Testis (tissue), 2 donors: ENCODE data around the gene ZNF784.

Experiments
- POLR2A ChIP-seq: fragments of 450-650 bp; IDR thresholded peaks from one replicate; pipeline ENCODE4 v1.6.1; 2017; ENCODE audit warnings: antibody characterized with exemption, mild to moderate bottlenecking, moderate library complexity
- TF ChIP-seq, protein P1 (sequence below), 3 experiments: fragments of 450-650 bp in 2 of 3; fragments of 200-600 bp in 1 of 3; sonication (generic) in 1 of 3; IDR thresholded peaks; one replicate each; pipeline ENCODE4 v1.5.1; 2016 to 2019; ENCODE audit warnings: antibody characterized with exemption in 3 of 3, mild to moderate bottlenecking in 2 of 3, moderate library complexity in 1 of 3

DNA sequence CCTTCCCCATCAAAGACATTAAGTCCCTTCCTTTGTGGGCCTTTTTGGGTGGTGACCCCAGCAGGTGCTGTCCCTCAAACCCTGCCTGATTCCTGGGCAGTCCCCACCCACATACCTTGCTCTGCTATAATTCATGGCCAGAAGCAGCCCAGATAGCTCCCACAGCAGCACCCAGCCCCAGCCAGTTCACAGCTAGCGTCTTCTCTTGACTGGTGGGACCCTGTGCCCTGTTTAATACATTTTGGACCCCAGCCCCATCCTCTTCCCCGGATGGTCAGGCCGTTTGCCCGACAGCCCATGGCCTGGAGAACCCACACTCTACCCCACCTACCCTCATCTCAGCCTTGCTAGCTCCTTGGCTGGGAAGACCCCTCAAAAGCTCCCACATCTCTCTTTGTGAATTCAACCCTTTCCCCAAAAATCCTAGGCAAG is 25.8 kb upstream of the ZNF784 start:
- no peak for TF ChIP-seq POLR2A
- TF ChIP-seq, protein P1, sequence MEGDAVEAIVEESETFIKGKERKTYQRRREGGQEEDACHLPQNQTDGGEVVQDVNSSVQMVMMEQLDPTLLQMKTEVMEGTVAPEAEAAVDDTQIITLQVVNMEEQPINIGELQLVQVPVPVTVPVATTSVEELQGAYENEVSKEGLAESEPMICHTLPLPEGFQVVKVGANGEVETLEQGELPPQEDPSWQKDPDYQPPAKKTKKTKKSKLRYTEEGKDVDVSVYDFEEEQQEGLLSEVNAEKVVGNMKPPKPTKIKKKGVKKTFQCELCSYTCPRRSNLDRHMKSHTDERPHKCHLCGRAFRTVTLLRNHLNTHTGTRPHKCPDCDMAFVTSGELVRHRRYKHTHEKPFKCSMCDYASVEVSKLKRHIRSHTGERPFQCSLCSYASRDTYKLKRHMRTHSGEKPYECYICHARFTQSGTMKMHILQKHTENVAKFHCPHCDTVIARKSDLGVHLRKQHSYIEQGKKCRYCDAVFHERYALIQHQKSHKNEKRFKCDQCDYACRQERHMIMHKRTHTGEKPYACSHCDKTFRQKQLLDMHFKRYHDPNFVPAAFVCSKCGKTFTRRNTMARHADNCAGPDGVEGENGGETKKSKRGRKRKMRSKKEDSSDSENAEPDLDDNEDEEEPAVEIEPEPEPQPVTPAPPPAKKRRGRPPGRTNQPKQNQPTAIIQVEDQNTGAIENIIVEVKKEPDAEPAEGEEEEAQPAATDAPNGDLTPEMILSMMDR (IDR thresholded peaks at IDR 0.05), result no peak
